Small intestine (tissue), 7 donors: ENCODE results near the gene CCNG2. TPM values are rescaled to one million over a fixed set of nuclear protein-coding genes. Genes with fewer than 3 reads are reported as not detected.
A peak's percentile ranks its signal among the peaks of the same experiment; 100 is the strongest.

Experiments used
- DNase-seq, 2 donors: peaks; one replicate each; pipeline versions ENCODE4 v3.0.0 to v3.0.0-alpha.2; 2013
- FAIRE-seq: peaks from 2 replicates; lab custom pipeline; 2012; peaks lifted over from hg19 to GRCh38; lab: Jason Lieb, UNC
- H3K27ac ChIP-seq, 3 donors: one replicate each; pipeline ENCODE4 v1.5.1; 2013; ENCODE audit warnings: low read length in 2 of 3, mild to moderate bottlenecking in 2 of 3, control low read depth in 1 of 3, inconsistent platforms in 1 of 3, low read depth in 1 of 3, moderate library complexity in 1 of 3
- H3K27me3 ChIP-seq, 3 donors: one replicate each; pipeline ENCODE4 v1.6.1; 2013; ENCODE audit warnings: low read length in 3 of 3, inconsistent platforms in 1 of 3; ENCODE audit not compliant: control insufficient read depth in 3 of 3, insufficient read depth in 3 of 3
- H3K36me3 ChIP-seq, 3 donors: one replicate each; pipeline ENCODE4 v1.6.1; 2013; ENCODE audit warnings: low read length in 3 of 3, inconsistent platforms in 1 of 3, low read depth in 1 of 3, mild to moderate bottlenecking in 1 of 3, moderate library complexity in 1 of 3; ENCODE audit not compliant: control insufficient read depth in 3 of 3, insufficient read depth in 2 of 3
- H3K4me1 ChIP-seq, 3 donors: one replicate each; pipeline ENCODE4 v1.6.1; 2013; ENCODE audit warnings: low read length in 2 of 3, inconsistent platforms in 1 of 3, low read depth in 1 of 3, mild to moderate bottlenecking in 1 of 3, moderate library complexity in 1 of 3; ENCODE audit not compliant: control insufficient read depth in 3 of 3, insufficient read depth in 2 of 3
- H3K4me3 ChIP-seq, 3 donors: one replicate each; pipeline ENCODE4 v1.5.1; 2013; ENCODE audit warnings: low read length in 3 of 3, control low read depth in 1 of 3, inconsistent platforms in 1 of 3, low read depth in 1 of 3, mild to moderate bottlenecking in 1 of 3, moderate library complexity in 1 of 3
- H3K9me3 ChIP-seq, 2 donors: one replicate each; pipeline ENCODE4 v1.6.1; 2013; ENCODE audit warnings: low read depth in 1 of 2, low read length in 1 of 2; ENCODE audit not compliant: control insufficient read depth in 2 of 2, insufficient read depth in 1 of 2
- WGBS, 3 donors: extraction: QIAGEN DNeasy Blood & Tissue Kit; methylation state at CpG; one replicate each; pipeline ENCODE4 v1.1.7; 2013; 5-methylcytosine and 5-hydroxymethylcytosine counted together
- polyA plus RNA-seq, 4 donors: library from polyadenylated mRNA; stranded (reverse) in 3 of 4; unstranded in 1 of 4; fragments of 200-250 nt in 3 of 4; fragments of 120-200 nt in 1 of 4; gene quantifications; one replicate each; pipeline versions ENCODE4 v1.2.1 to v1.2.3, GENCODE V29; 2013
- donor health status: healthy with polysubstance abuse.
- donor health status: control.
- donor health status: control.
- donor health status: Bipolar disorder and iron deficiency.
- donor health status: healthy.

Gene CCNG2
- polyA plus RNA-seq, 4 donors, result 9.2 to 223 (median 12.0) TPM

DNA sequence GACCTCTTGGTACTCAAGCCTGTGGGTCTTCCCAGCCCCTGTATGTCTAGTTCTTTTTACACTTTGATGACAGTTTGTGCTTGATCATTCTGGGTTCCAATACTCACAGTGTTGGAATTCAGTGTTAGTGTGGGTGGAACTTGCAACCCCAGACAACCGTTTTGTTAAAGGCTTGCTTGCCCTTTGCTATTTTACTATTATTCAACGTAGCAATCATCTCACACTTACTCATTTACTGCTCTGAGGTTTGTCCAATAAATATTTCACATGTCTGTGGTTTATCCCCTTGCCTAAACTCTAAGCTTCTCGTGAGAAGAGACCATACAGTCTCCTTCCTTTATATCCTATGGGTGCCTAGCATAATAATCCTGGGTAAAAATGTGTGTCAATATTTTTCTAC, 15.3 kb downstream of the CCNG2 start:
- H3K4me3 ChIP-seq, result no peak overlapping the region
- H3K4me1 ChIP-seq, result peaks cover 0 to 4% (median 0%) of the 10 kb centered on the region in 3 donors
- H3K27ac ChIP-seq, result no peak overlapping the region
- H3K27me3 ChIP-seq, result no peaks in the 10 kb centered on the region
- FAIRE-seq, result no peak
- no peak for DNase-seq
- WGBS, 3 donors, result 67 to 69% (median 69%) methylated on average over 3 of the region's 3 CpGs
- peaks cover 0 to 10% (median 7%) of the 10 kb centered on the region in 3 donors for H3K36me3 ChIP-seq
- no peaks in the 10 kb centered on the region for H3K9me3 ChIP-seq

DNA sequence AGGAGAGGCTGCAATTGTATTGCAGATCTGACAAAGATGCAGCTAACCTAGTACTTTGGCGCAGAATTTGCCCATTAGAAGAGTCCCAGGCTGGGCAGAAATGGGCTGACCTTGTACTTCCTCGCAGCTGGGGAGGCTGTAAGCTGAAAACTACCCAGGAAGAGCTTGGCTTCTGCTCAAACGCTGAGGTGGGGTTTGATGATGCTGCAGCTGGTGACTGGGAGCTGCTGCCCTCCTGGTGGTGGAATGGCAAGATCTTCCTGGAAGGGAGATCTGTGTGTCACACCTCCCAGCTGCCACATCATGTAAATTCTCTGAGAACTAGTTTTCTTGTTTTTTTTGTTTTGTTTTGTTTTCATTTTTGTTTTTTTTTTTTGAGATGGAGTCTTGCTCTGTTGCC, 17.4 kb downstream of the CCNG2 start:
- FAIRE-seq, result no peak
- WGBS, 3 donors, result 71 to 77% (median 73%) methylated on average over 3 of the region's 3 CpGs
- Histone ChIP-seq H3K27ac (no peak overlapping the region), H3K27me3 (no peaks in the 10 kb centered on the region), H3K9me3 (no peaks in the 10 kb centered on the region), H3K4me1 (peaks cover 0 to 4% (median 0%) of the 10 kb centered on the region in 3 donors), H3K36me3 (peaks cover 0 to 5% (median 3%) of the 10 kb centered on the region in 3 donors), H3K4me3 (no peak overlapping the region)
- no peak for DNase-seq

DNA sequence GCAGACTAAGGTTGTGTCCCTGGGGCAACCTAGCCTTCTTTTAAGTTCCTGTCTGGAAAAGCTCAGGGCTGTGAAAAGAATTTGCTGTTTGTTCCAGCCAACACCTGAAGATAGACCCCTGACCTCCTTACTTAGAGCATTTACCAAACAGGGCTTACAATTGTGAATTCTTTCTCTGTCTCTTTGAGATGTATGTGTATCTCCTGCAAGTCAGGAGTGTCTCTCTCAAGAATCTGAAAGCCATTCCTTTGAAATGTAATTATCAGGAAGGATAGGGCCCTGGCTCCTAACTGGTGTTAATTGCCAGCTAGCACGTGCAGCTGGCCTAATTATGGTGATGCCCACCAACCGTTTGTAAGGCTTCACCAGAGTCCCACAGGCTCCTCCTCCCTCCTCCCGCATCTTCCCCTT, 18.2 kb downstream of the CCNG2 start:
- Histone ChIP-seq H3K4me3 (no peak overlapping the region), H3K9me3 (no peaks in the 10 kb centered on the region), H3K36me3 (peaks cover 0 to 3% (median 0%) of the 10 kb centered on the region in 3 donors), H3K4me1 (peaks cover 0 to 4% (median 0%) of the 10 kb centered on the region in 3 donors), H3K27ac (no peak overlapping the region), H3K27me3 (no peaks in the 10 kb centered on the region)
- FAIRE-seq (no peak), DNase-seq (no peak)
- 55 to 66% (median 63%) methylated on average over 3 of the region's 3 CpGs for WGBS, 3 donors

DNA sequence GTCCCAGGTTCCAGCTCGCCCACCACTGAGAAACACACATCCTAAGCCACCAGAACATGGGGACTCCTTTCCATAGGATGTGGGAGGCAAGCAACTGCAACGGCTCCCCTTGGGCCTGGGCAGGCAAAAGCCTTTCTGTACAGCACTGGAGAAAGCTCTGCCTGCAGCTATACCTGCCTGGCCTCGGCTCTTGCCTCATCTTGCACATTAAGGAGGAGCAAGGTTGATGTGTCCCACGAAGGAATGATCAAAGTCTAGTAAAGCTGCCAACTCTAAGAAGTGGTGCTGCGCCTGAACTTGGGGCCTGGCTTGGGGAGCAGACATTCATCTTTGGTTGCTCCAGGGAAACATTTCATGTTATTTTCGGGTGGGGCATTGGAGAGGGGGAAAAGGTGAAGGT, 19.6 kb downstream of the CCNG2 start:
- DNase-seq, result peak; percentile 34 to 62
- H3K27ac ChIP-seq, result no peak overlapping the region
- FAIRE-seq, result no peak

DNA sequence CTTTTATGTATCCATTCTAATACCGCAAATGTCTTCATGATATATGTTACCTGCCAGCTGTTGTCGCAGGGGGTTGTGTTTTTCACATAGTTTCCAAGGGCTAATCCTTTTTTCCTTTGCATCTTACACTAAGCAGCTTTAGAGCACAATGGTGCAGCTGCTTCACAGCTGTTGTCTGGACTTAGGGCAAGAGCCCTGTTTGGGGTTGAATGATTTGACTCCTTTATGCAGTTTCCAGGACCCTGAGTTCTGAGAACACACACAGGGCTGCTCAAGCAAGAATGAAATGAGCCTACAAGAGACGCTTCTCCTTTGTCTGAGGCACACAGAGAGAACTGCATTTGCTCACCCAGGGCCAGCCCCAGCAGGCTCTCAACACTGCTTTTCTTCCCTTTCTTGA, 20.2 kb downstream of the CCNG2 start:
- H3K9me3 ChIP-seq, result no peaks in the 10 kb centered on the region
- no peak overlapping the region for H3K27ac ChIP-seq
- FAIRE-seq (no peak), DNase-seq (no peak)
- H3K4me3 ChIP-seq, result no peak overlapping the region
- no peaks in the 10 kb centered on the region for H3K36me3 ChIP-seq
- WGBS, 3 donors, result 74 to 93% (median 86%) methylated on average over 3 of the region's 3 CpGs
- H3K4me1 ChIP-seq, result peaks cover 0 to 4% (median 0%) of the 10 kb centered on the region in 3 donors
- no peaks in the 10 kb centered on the region for H3K27me3 ChIP-seq

More for the DNA sequence above, 19.6 kb downstream of the CCNG2 start:
- Histone ChIP-seq H3K4me1 (peaks cover 0 to 4% (median 0%) of the 10 kb centered on the region in 3 donors), H3K9me3 (no peaks in the 10 kb centered on the region), H3K27me3 (no peaks in the 10 kb centered on the region), H3K36me3 (no peaks in the 10 kb centered on the region), H3K4me3 (no peak overlapping the region)
- WGBS, 3 donors, result 35 to 59% (median 42%) methylated on average over 6 of the region's 6 CpGs

DNA sequence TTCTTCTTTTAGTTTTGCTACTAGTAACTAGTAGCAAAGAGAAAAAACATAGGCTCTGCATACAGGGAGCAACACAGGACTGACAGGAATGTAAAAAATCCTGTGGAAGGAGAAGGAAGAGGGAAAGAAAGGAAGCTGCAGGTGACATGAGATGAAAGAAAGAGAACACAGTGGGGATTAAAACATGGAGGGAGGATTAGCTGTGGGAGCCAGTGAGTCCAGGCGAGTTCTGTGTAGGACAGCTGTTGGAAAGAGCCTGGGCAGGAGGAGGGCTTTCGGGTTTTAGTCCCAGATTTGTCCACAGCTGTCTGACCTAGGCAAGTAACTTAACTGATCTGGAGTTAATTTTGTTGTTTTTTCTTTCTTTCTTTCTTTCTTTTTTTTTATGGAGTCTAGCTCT, 21.6 kb downstream of the CCNG2 start:
- DNase-seq, result no peak
- Histone ChIP-seq H3K36me3 (no peaks in the 10 kb centered on the region), H3K27ac (no peak overlapping the region), H3K4me3 (no peak overlapping the region), H3K9me3 (no peaks in the 10 kb centered on the region), H3K4me1 (peaks cover 0 to 4% (median 0%) of the 10 kb centered on the region in 3 donors), H3K27me3 (no peaks in the 10 kb centered on the region)
- no peak for FAIRE-seq
- WGBS, 3 donors, result 83 to 94% (median 93%) methylated on average over 2 of the region's 2 CpGs

DNA sequence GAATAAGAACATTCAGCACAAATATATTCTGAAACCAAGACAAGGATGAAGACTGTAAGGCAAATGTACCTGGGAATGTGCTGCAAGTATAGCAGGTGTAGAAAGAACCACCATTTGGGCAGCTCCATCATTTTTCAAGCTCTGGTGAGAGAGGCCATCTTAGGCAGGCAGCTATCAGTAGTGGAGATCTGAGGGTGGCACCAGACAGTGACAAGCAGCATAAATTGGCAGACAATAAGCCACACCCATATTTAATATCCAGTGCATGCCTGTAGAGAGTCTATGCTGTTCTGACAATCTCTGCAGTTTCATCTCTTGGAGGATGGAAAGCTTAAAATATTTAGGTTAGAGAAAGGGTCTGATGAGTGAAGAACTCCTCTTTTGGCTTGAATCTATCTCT, 22.5 kb downstream of the CCNG2 start:
- peak in 1 of 2 donors; percentile 9 for DNase-seq
- no peak overlapping the region for H3K27ac ChIP-seq
- no peak for FAIRE-seq

DNA sequence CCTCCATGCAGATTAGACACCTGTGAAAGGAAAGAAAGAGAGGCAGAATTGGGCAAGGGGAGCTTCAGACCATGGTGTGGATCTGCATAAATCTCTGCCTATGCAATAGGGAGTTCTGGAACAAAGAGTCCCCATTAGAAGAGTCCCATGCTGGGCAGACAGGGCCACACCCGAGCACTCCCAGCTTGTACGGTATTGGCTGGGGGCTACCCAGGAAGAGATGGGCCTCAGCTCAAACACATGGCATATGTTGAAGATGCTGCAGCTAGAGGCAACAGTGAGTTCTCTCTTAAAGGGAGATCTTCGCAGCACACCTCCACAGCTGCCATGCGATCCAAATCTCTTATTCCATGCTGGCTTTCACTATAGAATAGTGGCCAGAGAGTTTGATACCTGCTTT, 24.7 kb downstream of the CCNG2 start:
- Histone ChIP-seq H3K4me3 (no peak overlapping the region), H3K36me3 (no peaks in the 10 kb centered on the region), H3K27me3 (no peaks in the 10 kb centered on the region), H3K9me3 (no peaks in the 10 kb centered on the region), H3K27ac (no peak overlapping the region), H3K4me1 (no peaks in the 10 kb centered on the region)
- FAIRE-seq (no peak), DNase-seq (no peak)
- WGBS, 3 donors, result 80 to 86% (median 81%) methylated on average over 4 of the region's 4 CpGs

More for the DNA sequence above, 22.5 kb downstream of the CCNG2 start:
- H3K4me1 ChIP-seq, result peaks cover 0 to 4% (median 0%) of the 10 kb centered on the region in 3 donors
- H3K4me3 ChIP-seq, result no peak overlapping the region
- no peaks in the 10 kb centered on the region for H3K36me3 ChIP-seq
- no peaks in the 10 kb centered on the region for H3K9me3 ChIP-seq
- H3K27me3 ChIP-seq, result no peaks in the 10 kb centered on the region

DNA sequence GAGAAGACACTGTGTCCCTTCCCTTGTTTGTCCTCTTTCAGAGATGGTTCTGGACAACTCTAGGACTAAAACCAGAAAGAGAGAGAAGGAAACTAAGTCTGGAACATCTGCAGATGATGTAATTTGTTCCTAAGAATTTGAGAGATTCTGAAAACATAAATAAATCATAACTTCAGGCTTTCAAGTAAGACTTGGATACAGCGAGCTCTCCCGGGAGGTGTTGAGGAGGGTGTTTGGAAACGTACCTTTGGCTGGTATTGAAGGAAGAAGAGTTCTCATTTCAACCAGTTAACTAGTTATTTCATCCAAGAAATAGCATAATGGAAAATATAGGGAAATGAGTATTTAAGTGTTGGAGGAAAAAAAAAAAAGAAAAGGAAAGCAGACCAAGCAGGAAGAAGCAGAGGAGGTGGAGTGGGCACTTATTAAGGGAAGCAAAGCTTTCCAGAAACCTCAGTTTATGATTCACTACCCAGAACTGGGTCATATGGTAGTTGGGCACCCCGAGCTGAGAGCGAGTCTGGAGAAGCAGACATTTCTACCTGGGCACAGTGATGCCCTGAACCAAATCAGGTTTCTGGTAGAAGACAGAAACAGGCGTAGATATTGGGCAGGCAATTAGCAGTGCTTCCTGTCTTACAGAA, 26.9 kb downstream of the CCNG2 start:
- Histone ChIP-seq H3K4me1 (no peaks in the 10 kb centered on the region), H3K27ac (no peak overlapping the region), H3K9me3 (no peaks in the 10 kb centered on the region), H3K36me3 (no peaks in the 10 kb centered on the region), H3K4me3 (no peak overlapping the region), H3K27me3 (no peaks in the 10 kb centered on the region)
- DNase-seq (no peak), FAIRE-seq (no peak)
- 73 to 89% (median 86%) methylated on average over 6 of the region's 6 CpGs for WGBS, 3 donors
